ENCODE results near the gene CA10.
A peak's percentile ranks its signal among the peaks of the same experiment; 100 is the strongest.

The CA10 gene

DNA sequence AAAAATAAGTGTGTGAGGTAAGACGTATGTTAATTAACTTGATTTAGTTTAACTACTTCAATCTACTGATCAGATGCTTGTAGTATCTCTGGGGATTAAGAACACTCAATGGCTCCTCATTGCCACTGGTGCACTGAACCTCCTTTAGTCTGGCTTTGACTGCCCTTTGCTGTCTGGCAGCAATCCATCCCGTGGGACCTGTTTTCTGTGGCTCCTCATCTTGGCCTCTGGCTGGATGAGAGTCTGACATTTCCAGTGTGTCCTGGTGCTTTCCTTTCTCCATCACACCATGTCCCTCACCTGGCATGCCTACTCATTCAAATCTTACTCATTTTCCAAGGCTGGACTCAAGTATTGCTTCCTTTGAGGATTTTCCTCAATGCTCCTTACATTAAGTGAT, 212.2 kb downstream of the CA10 start:
- no peak for DNase-seq

- DNase-seq: peak; percentile 30
Observed at GRCh38 chr17:51941272-51941671, 217.2 kb downstream of the CA10 start.

DNA sequence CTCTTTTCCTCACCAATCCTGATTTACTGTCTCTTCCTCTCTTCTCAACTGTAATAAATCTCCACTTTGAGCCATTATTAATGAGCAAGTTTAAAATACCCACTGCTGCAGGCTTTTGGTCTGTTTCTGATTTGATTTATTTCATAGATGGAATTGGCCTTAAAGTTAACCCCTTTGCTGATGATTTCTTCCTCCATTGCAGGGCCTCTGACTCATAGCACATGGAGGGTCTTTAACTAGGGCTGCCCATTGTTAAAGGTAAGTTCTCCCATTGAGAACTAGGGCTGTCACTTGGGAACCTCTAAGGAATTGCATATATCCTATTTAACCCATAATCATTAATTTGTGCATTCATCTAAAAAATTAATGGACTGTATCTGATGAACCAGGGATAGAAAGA, 221.2 kb downstream of the CA10 start:
- no peak for DNase-seq

DNA sequence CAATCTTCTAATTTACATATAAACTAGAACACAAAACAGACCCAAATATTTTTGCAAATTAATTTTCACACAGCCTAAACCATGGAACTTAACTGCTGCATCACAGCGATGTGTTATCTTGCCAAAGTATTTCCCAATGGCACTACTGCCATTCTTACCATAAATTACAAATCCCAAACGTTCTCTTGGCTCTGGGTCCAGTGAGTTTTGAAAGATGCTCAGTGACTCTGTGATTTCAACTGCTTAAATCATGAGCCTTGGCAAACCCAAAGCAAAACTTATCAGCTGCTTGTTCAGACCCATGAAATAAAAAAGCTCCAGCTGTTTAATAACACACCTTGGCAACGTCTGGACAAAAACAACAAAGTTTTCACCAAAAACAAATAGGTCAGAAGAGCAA, 223.0 kb downstream of the CA10 start:
- DNase-seq: no peak

DNA sequence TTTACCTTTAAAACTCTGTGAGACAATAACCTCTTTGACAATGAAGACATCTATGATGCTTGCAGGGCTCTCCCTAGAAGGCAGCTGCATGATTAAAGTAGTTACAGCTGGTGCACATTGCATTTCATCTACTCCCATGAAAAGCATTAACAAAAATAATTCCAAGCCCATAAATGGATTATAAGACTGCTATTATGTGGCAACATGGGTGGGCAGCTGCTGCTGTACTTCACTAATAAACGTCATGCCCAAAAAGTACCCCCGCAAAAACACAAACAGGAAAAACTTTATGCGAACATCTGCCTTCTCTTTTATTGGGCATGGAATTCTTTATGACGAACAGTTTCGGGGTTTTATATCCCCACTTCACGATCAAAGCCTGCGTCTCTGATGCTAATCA, 224.9 kb downstream of the CA10 start:
- no peak for DNase-seq

- no peak for DNase-seq
Observed at GRCh38 chr17:51926448-51926847, 232.1 kb downstream of the CA10 start.

DNA sequence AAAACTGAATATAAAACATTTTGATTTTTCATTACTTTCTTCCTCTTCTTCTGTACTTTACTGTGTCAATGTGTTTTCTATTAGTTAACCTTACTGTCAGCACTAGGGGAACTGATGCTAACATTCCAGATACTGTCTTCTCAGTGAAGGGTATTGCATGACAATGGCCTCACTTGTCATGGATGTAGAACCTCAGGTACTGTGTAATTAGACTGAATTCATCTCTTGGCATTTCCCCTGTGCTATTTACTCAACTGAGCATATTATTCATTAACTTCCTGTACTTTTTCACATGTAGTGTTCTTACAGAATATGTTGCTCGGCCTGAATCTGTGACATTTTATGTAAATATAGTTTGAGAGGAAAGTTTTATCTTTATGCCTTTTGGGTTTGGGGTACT, 237.0 kb downstream of the CA10 start:
- no peak for DNase-seq

DNA sequence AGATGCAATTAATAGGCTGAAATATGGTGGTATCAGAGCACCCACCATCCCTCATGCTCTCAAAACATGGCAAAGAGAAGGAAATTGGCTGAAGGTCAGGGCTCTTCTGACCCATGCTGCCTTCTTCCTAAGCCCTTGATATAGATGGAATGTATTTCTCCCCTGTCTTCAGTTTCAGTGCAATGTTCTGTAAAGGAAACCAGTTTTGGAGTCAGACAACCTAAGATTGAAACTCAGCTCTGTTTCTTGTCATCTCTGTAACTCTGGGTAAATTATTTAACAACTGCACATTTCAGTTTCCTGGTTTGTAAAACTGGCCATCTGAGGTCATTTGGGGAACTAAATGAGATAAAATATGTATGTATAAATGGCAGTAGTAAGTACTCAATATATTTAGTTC, 243.9 kb downstream of the CA10 start:
- no peak for DNase-seq

DNA sequence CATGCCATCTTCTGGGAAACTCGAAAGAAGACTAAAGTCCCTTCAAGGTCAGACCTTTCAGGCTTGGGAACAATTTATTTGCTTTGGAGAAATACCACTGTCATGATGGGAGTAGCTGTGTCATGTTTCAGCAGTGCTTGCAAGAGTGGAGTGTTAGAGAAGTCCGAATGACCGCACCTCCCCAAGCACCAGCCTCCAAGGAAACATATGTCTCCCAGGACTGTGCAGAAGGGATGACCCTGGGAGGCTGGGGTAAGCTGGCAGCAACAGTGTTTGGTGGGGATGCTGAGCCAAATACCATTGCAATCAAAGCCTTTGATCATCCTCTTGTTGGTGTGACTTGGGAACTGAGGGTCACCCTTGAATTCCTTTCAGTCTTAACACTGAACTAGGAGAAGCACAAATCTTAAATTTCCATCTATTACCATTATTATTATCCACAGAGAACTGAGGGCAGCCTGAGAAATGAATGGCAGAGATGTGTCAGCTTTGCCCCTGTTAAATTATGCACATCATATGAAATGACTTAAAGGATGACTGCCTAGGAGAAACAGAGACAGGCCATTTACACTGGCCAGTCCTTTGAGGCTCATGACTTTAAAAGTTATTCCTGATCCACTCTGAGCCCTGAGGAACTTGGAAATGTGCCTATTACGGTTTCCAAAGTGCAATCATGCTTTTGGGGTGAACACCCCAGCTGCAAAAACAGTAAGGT, 244.9 kb downstream of the CA10 start:
- DNase-seq: no peak

GRCh38 chr17:51912939-51913338, 245.6 kb downstream of the CA10 start:
- no peak for DNase-seq

GRCh38 chr17:51911237-51911636, 247.3 kb downstream of the CA10 start:
- no peak for DNase-seq

GRCh38 chr17:51909971-51910370, 248.5 kb downstream of the CA10 start:
- no peak for DNase-seq

GRCh38 chr17:51908841-51909537, 249.5 kb downstream of the CA10 start:
- no peak for DNase-seq

DNA sequence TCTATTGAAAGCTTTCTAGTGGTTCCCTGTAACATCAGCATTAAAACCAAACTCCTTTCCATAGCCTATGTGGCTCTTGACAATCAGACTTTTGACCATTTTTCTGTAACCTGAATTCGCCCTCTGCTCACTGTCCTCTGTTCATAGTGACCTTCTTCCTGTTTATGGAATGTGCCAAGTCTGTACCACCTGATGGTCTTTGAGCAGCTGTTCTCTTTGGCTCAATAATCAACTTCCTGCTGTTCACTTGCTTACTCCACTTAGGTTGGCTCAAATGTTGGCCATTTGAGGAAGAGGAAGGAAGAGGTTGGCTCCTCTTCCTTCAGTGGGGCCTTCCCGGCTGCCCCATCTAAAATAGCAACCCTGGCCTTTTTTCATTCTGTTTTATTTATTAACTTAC, 251.5 kb downstream of the CA10 start:
- DNase-seq: no peak

DNA sequence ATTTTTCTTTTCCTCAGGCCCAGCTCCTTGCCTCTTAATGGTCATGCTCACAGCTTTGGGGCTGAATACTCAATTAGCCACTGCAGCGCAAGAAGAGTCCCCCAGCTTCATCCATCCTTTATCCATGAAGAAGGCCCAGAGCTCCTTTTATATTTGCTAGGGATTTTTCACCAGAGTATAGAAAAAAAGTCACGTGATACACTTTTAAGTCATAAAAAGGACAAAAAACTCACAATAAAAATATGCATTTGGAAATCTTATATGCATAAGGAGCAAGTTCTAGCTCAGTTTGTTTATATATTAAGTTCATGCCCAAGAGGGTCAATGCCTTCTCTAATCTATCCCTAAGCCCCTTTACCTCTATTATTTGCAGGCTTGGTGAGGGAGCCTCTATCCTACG, 254.1 kb downstream of the CA10 start:
- DNase-seq: no peak

- DNase-seq: no peak
Observed at GRCh38 chr17:51901242-51901641, 257.3 kb downstream of the CA10 start.

DNA sequence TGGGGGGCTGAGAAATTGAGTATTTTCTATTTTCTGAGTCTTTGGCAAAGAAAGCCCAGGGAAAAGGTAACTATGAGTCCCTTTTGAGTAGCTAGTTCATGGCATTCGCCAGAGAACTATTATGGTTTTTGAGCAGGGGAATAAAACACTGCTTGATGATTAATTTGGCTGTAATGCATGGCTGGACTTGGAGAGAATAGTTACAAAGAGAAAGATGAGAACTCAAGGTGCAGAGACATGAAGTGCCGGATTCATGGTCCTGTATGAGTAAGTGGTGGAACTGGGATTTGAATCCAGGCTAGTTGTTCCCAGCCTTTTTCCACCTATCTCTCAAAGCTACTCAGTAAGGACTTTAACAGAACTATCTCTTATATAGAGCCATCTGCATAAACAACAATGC, 266.6 kb downstream of the CA10 start:
- no peak for DNase-seq

DNA sequence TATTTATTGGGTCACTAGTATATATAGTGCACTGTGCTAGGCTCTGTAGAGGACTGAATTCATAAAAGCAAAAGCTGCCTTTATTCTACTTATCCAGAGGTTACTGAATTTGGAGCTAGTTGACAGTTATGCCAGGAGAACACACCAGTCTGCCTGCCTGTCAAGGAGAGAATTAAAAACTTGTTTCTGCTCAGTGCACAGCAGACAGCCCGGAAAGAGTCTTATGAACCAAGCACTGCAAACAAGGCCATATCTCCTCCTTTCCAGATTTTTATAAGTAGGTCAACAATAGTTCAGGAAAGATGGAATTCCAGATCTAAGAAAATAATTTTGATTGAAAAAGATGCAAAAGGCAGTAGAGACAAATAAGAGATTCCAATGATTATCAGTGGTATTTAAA, 267.8 kb downstream of the CA10 start:
- DNase-seq: no peak

DNA sequence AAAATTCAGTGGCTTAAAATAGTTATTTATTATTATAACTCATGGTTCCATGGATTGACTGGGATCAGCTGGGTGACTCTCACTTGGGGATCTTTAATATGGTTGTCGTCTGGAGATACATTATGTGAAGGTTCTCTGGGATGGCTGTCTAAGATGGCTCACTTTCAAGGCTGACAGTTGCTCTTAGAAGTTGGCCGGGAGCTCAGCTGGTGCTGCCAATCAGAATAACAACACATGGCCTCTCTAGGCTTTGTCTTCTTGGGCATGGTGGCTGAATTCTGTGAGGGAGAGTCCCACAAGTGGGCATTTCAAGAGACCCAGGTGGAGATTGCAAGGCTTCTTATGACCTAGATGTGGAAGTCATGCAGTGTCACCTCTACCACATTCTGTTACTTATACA, 269.7 kb downstream of the CA10 start:
- no peak for DNase-seq

GRCh38 chr17:51876986-51877385, 281.5 kb downstream of the CA10 start:
- DNase-seq: no peak

DNA sequence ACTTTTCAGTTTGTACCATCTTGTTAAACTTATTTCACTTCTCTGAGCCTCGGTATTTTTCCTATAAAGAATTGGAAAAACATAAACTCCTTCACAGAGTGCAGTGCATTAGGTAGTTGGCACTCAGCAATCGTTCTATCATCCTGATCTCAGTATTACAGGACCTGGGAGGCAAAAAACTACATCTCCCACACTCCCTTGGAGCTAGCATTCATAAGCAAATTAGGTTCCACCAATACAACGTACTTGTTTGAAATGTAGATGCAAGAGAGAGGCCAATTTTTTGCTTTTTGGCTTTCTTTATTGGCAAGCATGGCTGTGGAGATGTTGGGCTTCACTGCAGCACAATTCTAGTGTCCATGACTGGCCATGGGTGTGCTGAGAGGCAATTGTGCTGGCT, 285.2 kb downstream of the CA10 start:
- DNase-seq: no peak

GRCh38 chr17:51869387-51869786, 289.1 kb downstream of the CA10 start:
- no peak for DNase-seq

DNA sequence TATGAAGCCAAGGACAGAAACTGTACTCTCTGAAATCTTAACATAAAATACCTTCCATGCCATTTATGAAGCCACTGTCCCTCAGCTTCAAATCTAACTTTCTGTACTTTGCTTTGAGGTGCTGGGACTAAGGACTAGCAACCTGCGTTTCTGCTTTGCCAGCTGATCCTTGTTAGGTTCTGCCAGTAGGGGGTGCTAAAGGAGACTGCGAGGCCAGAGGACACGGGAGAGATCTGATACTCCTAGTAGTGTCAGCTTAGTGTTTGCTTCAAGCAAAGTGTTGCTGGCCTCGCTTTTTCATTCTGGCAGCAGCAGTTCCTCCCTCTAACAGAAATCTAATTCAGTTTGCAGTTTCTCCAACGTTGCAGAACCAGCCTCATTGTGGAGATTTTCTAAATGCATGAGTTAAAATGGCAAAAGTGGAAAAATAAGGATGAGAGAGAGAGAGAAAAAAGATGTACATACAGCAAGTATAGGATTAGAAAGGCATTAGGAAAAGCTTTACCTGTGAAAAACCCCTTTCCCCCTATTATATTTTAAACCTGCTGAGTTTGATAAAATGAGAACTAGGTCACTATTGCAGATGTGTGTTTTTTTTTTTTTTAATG, 297.5 kb downstream of the CA10 start:
- DNase-seq: no peak

DNA sequence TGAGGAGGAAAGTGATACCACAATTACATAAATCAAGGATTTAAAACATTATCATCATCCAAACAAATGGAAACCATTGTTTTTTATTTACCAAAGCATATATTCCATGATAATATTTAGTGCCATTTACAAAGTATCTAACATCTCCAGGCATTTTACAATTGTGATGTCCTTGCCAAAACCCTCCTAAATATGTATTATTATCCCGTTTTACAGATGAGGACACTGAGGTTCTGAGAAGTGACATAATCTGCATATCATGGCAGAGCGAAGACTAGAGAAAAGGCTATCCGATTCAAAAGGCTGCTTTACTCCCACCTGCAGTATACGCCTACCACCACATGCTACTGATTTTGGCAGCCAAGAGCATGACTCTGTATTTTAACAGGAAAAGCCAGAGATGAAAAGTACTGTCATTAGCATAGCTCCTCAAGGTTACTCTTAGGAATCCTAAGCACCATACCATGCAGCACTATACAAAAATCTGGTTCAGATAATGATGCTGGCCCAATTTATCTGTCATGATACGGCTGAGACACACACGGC, 301.4 kb downstream of the CA10 start:
- DNase-seq: no peak
